ENCODE measurements around the gene CYTH4. TPM values are rescaled to one million over a fixed set of nuclear protein-coding genes. Genes with fewer than 3 reads are reported as not detected.

Gene CYTH4
- total RNA-seq, 1 experiment from 2014 or later = 0.15 TPM

GRCh38 chr22:37353839-37354238 is 71.5 kb downstream of the CYTH4 start (continued):
- TF ChIP-seq NR3C1 (CRISPR knock-in tag; conservative IDR thresholded peaks at IDR 0.05; ENCODE audit: low read depth) = no peak

- Mint-ChIP-seq H3K36me3 (no peaks in the 10 kb centered on the region), H3K4me1 (peaks cover 2% of the 10 kb centered on the region; the same call in 1 of the 2 replicates), H3K27me3 (ENCODE audit: low read depth) (peaks cover 4% of the 10 kb centered on the region; the same call in 1 of the 2 replicates), H3K9me3 (no peaks in the 10 kb centered on the region), H3K4me3 (no peak overlapping the region), H3K27ac (no peak overlapping the region)
- POLR2A ChIA-PET = no interaction called here
- CTCF ChIA-PET = no interaction called here
- ATAC-seq (no peak), DNase-seq (ENCODE audit: low spot score) (no peak)
- no peak for TF ChIP-seq ESRRA (CRISPR knock-in tag; IDR thresholded peaks at IDR 0.05; ENCODE audit: borderline replicate concordance)
Measured at GRCh38 chr22:37354261-37354660, 72.0 kb downstream of the CYTH4 start.

- no peak for ATAC-seq
- Mint-ChIP-seq H3K9me3 (no peaks in the 10 kb centered on the region), H3K36me3 (no peaks in the 10 kb centered on the region), H3K4me3 (no peak overlapping the region), H3K4me1 (peaks cover 2% of the 10 kb centered on the region; the same call in 1 of the 2 replicates), H3K27ac (no peak overlapping the region), H3K27me3 (ENCODE audit: low read depth) (peaks cover 4% of the 10 kb centered on the region; the same call in 1 of the 2 replicates)
- TF ChIP-seq AR (CRISPR knock-in tag; IDR thresholded peaks at IDR 0.05) = no peak
- no peak for TF ChIP-seq EMX1 (CRISPR knock-in tag; IDR thresholded peaks at IDR 0.05)
- TF ChIP-seq KAT7 (CRISPR knock-in tag; IDR thresholded peaks at IDR 0.05; ENCODE audit: borderline replicate concordance) = no peak
- TF ChIP-seq ZNF232 (CRISPR knock-in tag; IDR thresholded peaks at IDR 0.05) = no peak
- TF ChIP-seq ZBTB21 (CRISPR knock-in tag; IDR thresholded peaks at IDR 0.05; ENCODE audit: borderline replicate concordance) = no peak
- TF ChIP-seq ZNF396 (CRISPR knock-in tag; IDR thresholded peaks at IDR 0.05; ENCODE audit: borderline replicate concordance) = no peak
- TF ChIP-seq ZNF423 (CRISPR knock-in tag; IDR thresholded peaks at IDR 0.05) = no peak
- ChIA-PET POLR2A (no interaction called here), CTCF (no interaction called here)
- DNase-seq (ENCODE audit: low spot score) = no peak
Measured at GRCh38 chr22:37354670-37355069, 72.4 kb downstream of the CYTH4 start.

GRCh38 chr22:37355174-37355573 is 72.9 kb downstream of the CYTH4 start:
- Mint-ChIP-seq H3K9me3 (no peaks in the 10 kb centered on the region), H3K27me3 (ENCODE audit: low read depth) (peaks cover 4% of the 10 kb centered on the region; the same call in 1 of the 2 replicates), H3K4me1 (peaks cover 2% of the 10 kb centered on the region; the same call in 1 of the 2 replicates), H3K36me3 (no peaks in the 10 kb centered on the region), H3K27ac (no peak overlapping the region), H3K4me3 (no peak overlapping the region)
- ChIA-PET POLR2A (no interaction called here), CTCF (no interaction called here)
- TF ChIP-seq ATF2 (CRISPR knock-in tag; IDR thresholded peaks at IDR 0.05; ENCODE audit: borderline replicate concordance, low read depth) (no peak), E2F4 (CRISPR knock-in tag; IDR thresholded peaks at IDR 0.05; ENCODE audit: borderline replicate concordance, low read depth) (no peak), STAT6 (CRISPR knock-in tag; conservative IDR thresholded peaks at IDR 0.05; ENCODE audit: low read depth) (no peak), USF1 (CRISPR knock-in tag; IDR thresholded peaks at IDR 0.05) (no peak), NFYB (CRISPR knock-in tag; conservative IDR thresholded peaks at IDR 0.05; ENCODE audit: low read depth) (no peak), PRDM15 (CRISPR knock-in tag; IDR thresholded peaks at IDR 0.05) (no peak)
- DNase-seq (ENCODE audit: low spot score) = no peak
- ATAC-seq = no peak
